ENCODE measurements around the gene PRUNE2. TPM values are rescaled to one million over a fixed set of nuclear protein-coding genes. Genes with fewer than 3 reads are reported as not detected.

Gene PRUNE2
- total and polyA plus RNA-seq, 9 donors, result 2.5 to 45.8 (median 13.7) TPM

- TF ChIP-seq EP300 (IDR thresholded peaks at IDR 0.05) (no peak), CTCF (IDR thresholded peaks at IDR 0.05) (no peak), POLR2A (IDR thresholded peaks at IDR 0.05) (no peak)
- no peak overlapping the region for H3K4me3 ChIP-seq
- H3K9me3 ChIP-seq, result no peaks in the 10 kb centered on the region
- 44 to 63% (median 48%) methylated on average over 5 of the region's 5 CpGs for WGBS, 3 donors
- no peaks in the 10 kb centered on the region for H3K36me3 ChIP-seq
- no peak for DNase-seq
- H3K27ac ChIP-seq, result no peak overlapping the region
- intact Hi-C loops (cut with DNase I), result no loop called here
- no peaks in the 10 kb centered on the region for H3K27me3 ChIP-seq
- no peaks in the 10 kb centered on the region for H3K4me1 ChIP-seq (ENCODE audit: insufficient read depth)
Observed at GRCh38 chr9:76738402-76738801, 167.5 kb downstream of the PRUNE2 start.

DNA sequence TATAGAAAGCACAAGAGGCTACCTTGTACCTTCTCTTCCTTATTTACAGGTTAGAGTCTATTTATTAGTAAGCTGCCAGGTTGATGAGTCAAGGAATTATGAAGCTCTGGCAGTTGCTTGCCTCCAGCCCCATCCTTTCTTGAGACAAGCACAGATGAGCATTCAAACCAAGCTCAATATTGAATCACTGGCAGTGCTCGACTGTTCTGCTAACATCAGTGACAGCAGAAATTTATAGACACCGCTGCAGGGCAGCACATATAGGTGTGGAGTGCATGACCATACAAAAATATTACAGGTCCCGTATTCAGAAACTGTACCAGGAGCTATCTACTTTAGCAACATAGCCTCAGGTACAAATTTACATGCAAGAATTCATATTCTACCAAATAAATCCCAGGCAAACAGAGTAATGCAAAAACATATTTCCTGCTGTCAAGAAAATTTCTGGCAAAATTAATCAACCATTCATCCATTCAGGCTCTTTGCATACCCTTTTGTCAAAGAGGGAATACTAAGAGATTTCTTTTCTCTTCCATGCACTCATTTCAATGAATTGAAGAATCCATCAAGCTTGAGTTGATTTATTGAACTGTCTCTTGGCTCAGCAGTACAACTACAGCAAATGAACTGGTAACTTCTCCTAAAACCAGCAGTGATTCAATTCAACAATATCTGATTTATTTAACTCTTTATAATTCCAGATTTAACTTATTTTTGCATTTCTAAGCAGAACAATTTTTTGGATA lies 168.6 kb downstream of the PRUNE2 start:
- H3K4me3 ChIP-seq, result no peak overlapping the region
- DNase-seq, result no peak
- TF ChIP-seq POLR2A (IDR thresholded peaks at IDR 0.05), result no peak
- no peak for TF ChIP-seq CTCF (IDR thresholded peaks at IDR 0.05)
- TF ChIP-seq EP300 (IDR thresholded peaks at IDR 0.05), result no peak
- WGBS, 3 donors, result 69 to 77% (median 70%) methylated on average over 3 of the region's 3 CpGs
- no peaks in the 10 kb centered on the region for H3K27me3 ChIP-seq
- no peaks in the 10 kb centered on the region for H3K9me3 ChIP-seq
- H3K36me3 ChIP-seq, result no peaks in the 10 kb centered on the region
- intact Hi-C loops (cut with DNase I), result no loop called here
- no peaks in the 10 kb centered on the region for H3K4me1 ChIP-seq (ENCODE audit: insufficient read depth)
- H3K27ac ChIP-seq, result no peak overlapping the region

DNA sequence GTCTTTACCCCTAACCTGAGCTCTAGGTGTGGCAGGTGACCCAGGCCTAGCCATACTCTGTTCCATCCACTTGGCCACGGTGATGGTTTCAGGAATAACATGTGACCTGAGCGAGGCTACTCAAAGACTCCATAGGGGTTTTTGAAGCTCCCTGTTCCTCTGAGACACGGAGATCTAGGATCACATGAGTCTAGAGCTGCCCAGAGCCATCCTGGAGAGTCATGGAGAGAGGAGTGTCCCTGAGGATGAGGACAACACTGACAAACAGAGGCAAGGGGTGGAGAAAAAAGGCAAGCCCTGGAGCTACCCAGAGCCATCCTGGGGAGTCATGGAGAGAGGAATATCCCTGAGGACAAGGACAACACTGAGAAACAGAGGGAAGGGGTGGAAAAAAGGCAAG lies 171.2 kb downstream of the PRUNE2 start:
- Histone ChIP-seq H3K9me3 (no peaks in the 10 kb centered on the region), H3K4me1 (ENCODE audit: insufficient read depth) (no peaks in the 10 kb centered on the region), H3K27ac (no peak overlapping the region), H3K36me3 (no peaks in the 10 kb centered on the region), H3K4me3 (no peak overlapping the region), H3K27me3 (no peaks in the 10 kb centered on the region)
- WGBS, 3 donors, result 91 to 95% (median 92%) methylated on average over 3 of the region's 3 CpGs
- no peak for DNase-seq
- TF ChIP-seq CTCF (IDR thresholded peaks at IDR 0.05) (no peak), POLR2A (IDR thresholded peaks at IDR 0.05) (no peak), EP300 (IDR thresholded peaks at IDR 0.05) (no peak)
- intact Hi-C loops (cut with DNase I), result no loop called here

GRCh38 chr9:76733096-76733495 lies 172.8 kb downstream of the PRUNE2 start:
- TF ChIP-seq POLR2A (IDR thresholded peaks at IDR 0.05), result no peak
- Histone ChIP-seq H3K36me3 (no peaks in the 10 kb centered on the region), H3K4me3 (no peak overlapping the region), H3K9me3 (no peaks in the 10 kb centered on the region), H3K27me3 (no peaks in the 10 kb centered on the region), H3K27ac (no peak overlapping the region), H3K4me1 (ENCODE audit: insufficient read depth) (no peaks in the 10 kb centered on the region)
- WGBS, 3 donors, result 100% methylated on average over 1 of the region's 1 CpG
- intact Hi-C loops (cut with DNase I), result no loop called here
- no peak for DNase-seq

- intact Hi-C loops (cut with DNase I), result no loop called here
- TF ChIP-seq EP300 (IDR thresholded peaks at IDR 0.05), result no peak
- no peak for DNase-seq
- Histone ChIP-seq H3K27ac (no peak overlapping the region), H3K9me3 (no peaks in the 10 kb centered on the region), H3K4me1 (ENCODE audit: insufficient read depth) (no peaks in the 10 kb centered on the region), H3K4me3 (no peak overlapping the region), H3K36me3 (no peaks in the 10 kb centered on the region), H3K27me3 (no peaks in the 10 kb centered on the region)
- 21 to 37% (median 28%) methylated on average over 3 of the region's 3 CpGs for WGBS, 3 donors
Observed at GRCh38 chr9:76732341-76732958, 173.5 kb downstream of the PRUNE2 start.
